GM08714 (cell line): ENCODE results near the gene CCL18.
A peak's percentile ranks its signal among the peaks of the same experiment; 100 is the strongest.
"Not testable (repeated sequence)": the region's sequence is repeated elsewhere in the genome, so short reads cannot be mapped to it uniquely, and the experiment has no call there.

Experiments
- H3K4me3 ChIP-seq: fragments of 200-500 bp; sonication (Bioruptor generic); 2 replicates; pipeline ENCODE4 v1.5.1; 2014; ENCODE audit warnings: mild to moderate bottlenecking, low read length, inconsistent platforms
- ZNF274 ChIP-seq: IDR thresholded peaks from 2 replicates; pipeline ENCODE4 v1.6.1; 2012; ENCODE audit warnings: mild to moderate bottlenecking, low read depth, low read length

The CCL18 gene

GRCh38 chr17:36088670-36089338 is 24.7 kb downstream of the CCL18 start:
- H3K4me3 ChIP-seq = peak overlapping the region; percentile 68; the same call in 1 of the 2 replicates
- TF ChIP-seq ZNF274 = no peak

- H3K4me3 ChIP-seq = peak overlapping the region; percentile 68; the same call in 1 of the 2 replicates
- no peak for TF ChIP-seq ZNF274
These were observed 25.3 kb downstream of the CCL18 start for GRCh38 chr17:36089339-36089865.

GRCh38 chr17:36089888-36090836 is 26.1 kb downstream of the CCL18 start, which contains the start of gene CCL3:
CCL3 (minus strand) TSS chr17:36090143; CDS start chr17:36090058, 85 bp downstream.
- TF ChIP-seq ZNF274 = no peak
- peak within 1 kb of the TSS; percentile 68; the same call in 1 of the 2 replicates for H3K4me3 ChIP-seq

GRCh38 chr17:36092230-36092629 is 28.2 kb downstream of the CCL18 start:
- TF ChIP-seq ZNF274 = no peak
- no peak overlapping the region for H3K4me3 ChIP-seq

GRCh38 chr17:36092715-36093114 is 28.6 kb downstream of the CCL18 start:
- H3K4me3 ChIP-seq = not testable (repeated sequence)

- no peak overlapping the region for H3K4me3 ChIP-seq
- TF ChIP-seq ZNF274 = no peak
These were observed 30.2 kb downstream of the CCL18 start for GRCh38 chr17:36094232-36094631.

- TF ChIP-seq ZNF274 = no peak
- H3K4me3 ChIP-seq = no peak overlapping the region
These were observed 30.7 kb downstream of the CCL18 start for GRCh38 chr17:36094746-36095145.

GRCh38 chr17:36095992-36096391 is 31.9 kb downstream of the CCL18 start:
- H3K4me3 ChIP-seq = no peak overlapping the region
- no peak for TF ChIP-seq ZNF274

- H3K4me3 ChIP-seq = not testable (repeated sequence)
These were observed 34.9 kb downstream of the CCL18 start for GRCh38 chr17:36099004-36099403.

GRCh38 chr17:36103401-36103975 is 39.4 kb downstream of the CCL18 start, which contains the start of gene CCL4:
CCL4 (plus strand) TSS chr17:36103827; CDS start chr17:36103906, 79 bp downstream.
- peak within 1 kb of the TSS; percentile 25; the same call in 1 of the 2 replicates for H3K4me3 ChIP-seq

- peak overlapping the region; percentile 2; the same call in 1 of the 2 replicates for H3K4me3 ChIP-seq
These were observed 40.2 kb downstream of the CCL18 start for GRCh38 chr17:36104246-36104645.

GRCh38 chr17:36104701-36105181 is 40.7 kb downstream of the CCL18 start:
- H3K4me3 ChIP-seq = peak overlapping the region; percentile 25; the same call in 1 of the 2 replicates
- no peak for TF ChIP-seq ZNF274

GRCh38 chr17:36105781-36106492 is 41.9 kb downstream of the CCL18 start:
- H3K4me3 ChIP-seq = no peak overlapping the region
- TF ChIP-seq ZNF274 = no peak

- no peak for TF ChIP-seq ZNF274
- no peak overlapping the region for H3K4me3 ChIP-seq
These were observed 42.4 kb downstream of the CCL18 start for GRCh38 chr17:36106493-36106835.
